A549 (cell line): ENCODE results near the gene FOLR1. TPM values are rescaled to one million over a fixed set of nuclear protein-coding genes. Genes with fewer than 3 reads are reported as not detected.

ENCODE experiments used
- ATAC-seq, 2 experiments: fragments of 200-7000 bp in 1 of 2; fragments of >200 bp in 1 of 2; cut with Nextera tagmentation in 1 of 2; cut with Tn5 transposase in 1 of 2; 3 replicates each; pipeline versions ENCODE4 v1.8.0 to v1.9.1; 2018 to 2020; ENCODE audit warnings: mild to moderate bottlenecking in 1 of 2, moderate library complexity in 1 of 2
- CTCF ChIA-PET: fragments of 300-600 bp; sonication (Branson Sonifier 250); formaldehyde crosslinking; extraction: SDS; loops from one replicate; lab custom pipeline; 2021; ENCODE audit warnings: antibody characterized with exemption, inconsistent platforms; lab: Yijun Ruan, JAX
- POLR2A ChIA-PET: fragments of 350-600 bp; formaldehyde crosslinking; extraction: SDS; loops from one replicate; lab custom pipeline; 2021; ENCODE audit warnings: antibody characterized with exemption, inconsistent platforms; lab: Yijun Ruan, JAX
- DNase-seq, 2 experiments: peaks; one replicate each; pipeline versions ENCODE4 v3.0.0 to v3.0.0-alpha.2; 2011 to 2016; ENCODE audit warnings: low read depth in 1 of 2, low spot score in 1 of 2
- FAIRE-seq: peaks from 2 replicates; lab custom pipeline; 2011; peaks lifted over from hg19 to GRCh38; lab: Jason Lieb, UNC
- H3K27ac ChIP-seq, 2 experiments: fragments of >200 bp; sonication (Bioruptor Twin); formaldehyde crosslinking; 3 replicates each; pipeline ENCODE4 v1.5.1; 2016 to 2017
- H3K4me1 ChIP-seq: fragments of >200 bp; sonication (Bioruptor Twin); formaldehyde crosslinking; 3 replicates; pipeline ENCODE4 v1.6.1; 2016
- H3K4me2 ChIP-seq: fragments of >200 bp; sonication (Bioruptor Twin); formaldehyde crosslinking; 3 replicates; pipeline ENCODE4 v1.6.1; 2016
- H3K4me3 ChIP-seq: fragments of >200 bp; sonication (Bioruptor Twin); formaldehyde crosslinking; 3 replicates; pipeline ENCODE4 v1.5.1; 2016
- H3K9me3 ChIP-seq: fragments of >200 bp; sonication (Bioruptor Twin); formaldehyde crosslinking; 3 replicates; pipeline ENCODE4 v1.6.1; 2016
- ATOH8 ChIP-seq: fragments of 250-450 bp; sonication (Bioruptor Pico); IDR thresholded peaks from 2 replicates; pipeline ENCODE4 v1.5.0; 2020; ENCODE audit warnings: low read depth, mild to moderate bottlenecking, moderate library complexity
- BHLHE40 ChIP-seq: IDR thresholded peaks from 2 replicates; pipeline ENCODE4 v1.6.1; 2012; ENCODE audit warnings: low read depth, low read length, inconsistent platforms
- CEBPB ChIP-seq, 2 experiments: fragments of >200 bp in 1 of 2; sonication (Bioruptor Twin) in 1 of 2; formaldehyde crosslinking in 1 of 2; IDR thresholded peaks; 2 replicates each; pipeline ENCODE4 v1.6.1; 2012 to 2016
- CHD2 ChIP-seq: fragments of 150-350 bp; IDR thresholded peaks from 2 replicates; pipeline ENCODE4 v1.6.1; 2014; ENCODE audit warnings: low read length; ENCODE audit not compliant: partially characterized antibody
- EP300 ChIP-seq, 2 experiments: fragments of >200 bp; sonication (Bioruptor Twin); formaldehyde crosslinking; IDR thresholded peaks; 2 replicates in 1 of 2; 3 replicates in 1 of 2; pipeline ENCODE4 v1.6.1; 2016 to 2017
- ESRRA ChIP-seq: fragments of 150-350 bp; IDR thresholded peaks from 2 replicates; pipeline ENCODE4 v1.6.1; 2014; ENCODE audit warnings: mild to moderate bottlenecking, low read length, borderline replicate concordance
- FOSL2 ChIP-seq, 2 experiments: fragments of 450-650 bp in 1 of 2; fragments of >200 bp in 1 of 2; sonication (Bioruptor Twin) in 1 of 2; formaldehyde crosslinking; IDR thresholded peaks; 2 replicates each; pipeline versions ENCODE4 v1.5.0 to v1.6.1; 2016 to 2020; ENCODE audit warnings: mild to moderate bottlenecking in 1 of 2, moderate library complexity in 1 of 2
- HDAC2 ChIP-seq: fragments of 200-600 bp; sonication (generic); IDR thresholded peaks from 2 replicates; pipeline ENCODE4 v1.6.1; 2016
- HES2 ChIP-seq: fragments of >200 bp; sonication (Bioruptor Twin); formaldehyde crosslinking; IDR thresholded peaks from 2 replicates; pipeline ENCODE4 v1.6.1; 2016
- HOXB13 ChIP-seq: fragments of 250-450 bp; sonication (Bioruptor Pico); IDR thresholded peaks from 2 replicates; pipeline ENCODE4 v1.5.0; 2020; ENCODE audit warnings: low read depth, mild to moderate bottlenecking, moderate library complexity
- HOXB5 ChIP-seq: fragments of 250-450 bp; sonication (Bioruptor Pico); IDR thresholded peaks from 2 replicates; pipeline ENCODE4 v1.5.0; 2020; ENCODE audit warnings: mild to moderate bottlenecking, moderate library complexity
- JUN ChIP-seq, 2 experiments: fragments of >200 bp; sonication (Bioruptor Twin); formaldehyde crosslinking; IDR thresholded peaks; 2 replicates in 1 of 2; 3 replicates in 1 of 2; pipeline ENCODE4 v1.6.1; 2016 to 2017
- JUNB ChIP-seq: fragments of >200 bp; sonication (Bioruptor Twin); formaldehyde crosslinking; IDR thresholded peaks from 2 replicates; pipeline ENCODE4 v1.6.1; 2016
- KDM5A ChIP-seq: fragments of 200-600 bp; sonication (generic); IDR thresholded peaks from 2 replicates; pipeline ENCODE4 v1.6.1; 2016; ENCODE audit warnings: antibody characterized with exemption, mild to moderate bottlenecking
- MAFK ChIP-seq: fragments of 450-650 bp; IDR thresholded peaks from 2 replicates; pipeline ENCODE4 v1.6.1; 2014; ENCODE audit not compliant: partially characterized antibody
- NFE2L2 ChIP-seq: fragments of 150-350 bp; conservative IDR thresholded peaks from 2 replicates; pipeline ENCODE4 v1.6.1; 2014; ENCODE audit warnings: low read length
- NR3C1 ChIP-seq: fragments of >200 bp; sonication (Bioruptor Twin); formaldehyde crosslinking; IDR thresholded peaks from 3 replicates; pipeline ENCODE4 v1.6.1; 2017
- REST ChIP-seq: fragments of 200-600 bp; sonication (generic); IDR thresholded peaks from 2 replicates; pipeline ENCODE4 v1.6.1; 2016; ENCODE audit warnings: antibody characterized with exemption, mild to moderate bottlenecking, moderate library complexity
- RFX5 ChIP-seq: fragments of 450-650 bp; IDR thresholded peaks from 2 replicates; pipeline ENCODE4 v1.7.1; 2014; ENCODE audit warnings: antibody characterized with exemption, mild to moderate bottlenecking, moderate library complexity
- SREBF2 ChIP-seq: fragments of 450-650 bp; IDR thresholded peaks from 2 replicates; pipeline ENCODE4 v1.6.1; 2014; ENCODE audit warnings: mild to moderate bottlenecking, moderate library complexity
- ZC3H11A ChIP-seq: fragments of 450-650 bp; IDR thresholded peaks from 2 replicates; pipeline ENCODE4 v1.6.1; 2014; ENCODE audit warnings: antibody characterized with exemption, mild to moderate bottlenecking
- ZFP36 ChIP-seq: fragments of 450-650 bp; IDR thresholded peaks from 2 replicates; pipeline ENCODE4 v1.6.1; 2014; ENCODE audit warnings: borderline replicate concordance; ENCODE audit not compliant: partially characterized antibody
- ZNF302 ChIP-seq: fragments of 250-450 bp; sonication (Bioruptor Pico); IDR thresholded peaks from 2 replicates; pipeline ENCODE4 v1.9.0; 2021; ENCODE audit warnings: inconsistent platforms, mild to moderate bottlenecking, moderate library complexity
- WGBS: methylation state at CpG from one replicate; pipeline ENCODE4 v1.1.6; 2017; ENCODE audit errors: missing lambda C conversion rate; 5-methylcytosine and 5-hydroxymethylcytosine counted together
- polyA plus RNA-seq, 4 experiments: library from polyadenylated mRNA; depleted of rRNA in 3 of 4; stranded (reverse); fragments of >200 nt; fragmentation: RNase III in 1 of 4; extraction: RNeasy Plus Mini Kit Qiagen cat#74134 plus additional on column Dnase treatment in 1 of 4; gene quantifications; 2 replicates in 3 of 4; 3 replicates in 1 of 4; pipeline ENCODE4 v1.2.3, GENCODE V29; 2011 to 2017
- TF ChIP-seq, protein P1 (sequence below): fragments of >200 bp; sonication (Bioruptor Twin); formaldehyde crosslinking; IDR thresholded peaks from 3 replicates; pipeline ENCODE4 v1.6.1; 2016
- TF ChIP-seq, protein P2 (sequence below): IDR thresholded peaks from 2 replicates; pipeline ENCODE4 v1.6.1; 2012

FOLR1 gene
- polyA plus RNA-seq, 2 of the 4 experiments (the other 2 are of a cell fraction) = 0.08 to 0.22 TPM

DNA sequence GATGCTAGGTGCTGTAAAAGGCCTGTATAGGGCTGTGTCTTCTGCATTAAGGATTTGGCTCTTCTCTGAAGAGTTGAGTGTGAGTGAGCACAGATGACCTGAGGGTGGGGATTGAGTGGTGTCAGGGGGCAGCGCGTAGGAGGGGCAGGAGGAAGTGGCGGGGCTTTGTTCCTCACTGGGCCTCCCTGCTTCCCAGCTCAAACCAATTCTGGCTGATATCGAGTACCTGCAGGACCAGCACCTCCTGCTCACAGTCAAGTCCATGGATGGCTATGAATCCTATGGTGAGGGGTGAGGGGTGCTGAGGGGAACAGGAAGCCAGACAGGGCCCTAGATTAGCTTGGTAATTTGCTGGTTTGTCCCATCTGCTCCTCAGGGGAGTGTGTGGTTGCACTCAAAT lies 43.0 kb downstream of the FOLR1 start:
- FAIRE-seq (no peak), ATAC-seq (no peak), DNase-seq (no peak)
- Histone ChIP-seq H3K4me3 (no peak overlapping the region), H3K27ac (no peak overlapping the region), H3K4me1 (peaks cover 12% of the 10 kb centered on the region), H3K9me3 (no peaks in the 10 kb centered on the region), H3K4me2 (no peak overlapping the region)
- ChIA-PET POLR2A (interaction anchor here (2.0 kb wide), 1 partner anchor 9 kb away, joined by 6 read pairs; no protein-coding TSS in a partner anchor), CTCF (interaction anchor here (0.6 to 5.9 kb wide), 6 partner anchors 10 to 210 kb away, joined by 3 to 83 read pairs (median 4); partner anchors contain the start of genes CLPB and INPPL1)
- TF ChIP-seq HES2 = no peak
- no peak for TF ChIP-seq HDAC2
- no peak for TF ChIP-seq JUNB
- TF ChIP-seq HOXB5 (CRISPR knock-in tag) = no peak
- no peak for TF ChIP-seq FOSL2 (IDR thresholded peaks at IDR 0.05)
- TF ChIP-seq FOSL2 (CRISPR knock-in tag; IDR thresholded peaks at IDR 0.05) = no peak
- no peak for TF ChIP-seq NFE2L2
- no peak for TF ChIP-seq ESRRA
- no peak for TF ChIP-seq KDM5A
- no peak for TF ChIP-seq ZC3H11A
- no peak for TF ChIP-seq ZFP36
- 92% methylated on average over 4 of the region's 4 CpGs for WGBS

DNA sequence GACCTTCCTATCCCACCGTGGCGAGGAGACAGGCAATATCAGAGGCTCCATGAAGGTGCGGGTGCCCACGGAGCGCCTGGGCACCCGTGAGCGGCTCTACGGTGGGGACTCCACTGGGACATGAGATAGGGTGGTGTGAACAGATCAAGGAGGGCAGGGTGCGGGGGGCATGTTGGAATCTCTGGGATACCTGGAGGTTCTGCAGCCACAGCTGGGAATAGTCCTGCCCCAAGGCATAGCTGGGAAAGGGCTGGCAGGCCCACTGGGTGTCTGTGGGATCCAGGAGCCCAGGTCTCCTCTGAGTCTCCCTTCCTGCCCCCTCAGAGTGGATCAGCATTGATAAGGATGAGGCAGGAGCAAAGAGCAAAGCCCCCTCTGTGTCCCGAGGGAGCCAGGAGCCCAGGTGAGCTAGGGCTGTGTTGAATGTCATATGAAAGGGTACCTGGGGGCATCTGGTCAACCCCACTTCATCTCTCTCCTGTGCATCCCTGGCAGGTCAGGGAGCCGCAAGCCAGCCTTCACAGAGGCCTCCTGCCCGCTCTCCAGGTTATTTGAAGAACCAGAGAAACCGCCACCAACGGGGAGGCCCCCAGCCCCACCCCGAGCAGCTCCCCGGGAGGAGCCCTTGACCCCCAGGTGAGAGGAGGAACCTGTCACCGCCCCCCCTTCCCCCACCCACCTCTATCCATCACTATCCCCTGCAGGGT lies 43.6 kb downstream of the FOLR1 start:
- over 99% methylated on average over 15 of the region's 17 CpGs for WGBS
- H3K4me2 ChIP-seq = no peak overlapping the region
- TF ChIP-seq ATOH8 (CRISPR knock-in tag) = no peak
- TF ChIP-seq MAFK = no peak
- no peak for TF ChIP-seq FOSL2 (IDR thresholded peaks at IDR 0.05)
- no peak for TF ChIP-seq FOSL2 (CRISPR knock-in tag; IDR thresholded peaks at IDR 0.05)
- ChIA-PET CTCF (interaction anchor here (0.9 to 5.9 kb wide), 10 partner anchors 10 to 236 kb away, joined by 3 to 83 read pairs (median 6); partner anchors contain the start of genes CLPB and INPPL1), POLR2A (interaction anchor here (0.6 to 2.0 kb wide), 3 partner anchors 9 to 522 kb away, joined by 3 to 6 read pairs (median 3); partner anchors contain the start of gene ANAPC15)
- H3K9me3 ChIP-seq = no peaks in the 10 kb centered on the region
- DNase-seq (no peak), FAIRE-seq (no peak), ATAC-seq (no peak)
- no peak overlapping the region for H3K4me3 ChIP-seq
- no peak overlapping the region for H3K27ac ChIP-seq
- H3K4me1 ChIP-seq = peaks cover 12% of the 10 kb centered on the region

DNA sequence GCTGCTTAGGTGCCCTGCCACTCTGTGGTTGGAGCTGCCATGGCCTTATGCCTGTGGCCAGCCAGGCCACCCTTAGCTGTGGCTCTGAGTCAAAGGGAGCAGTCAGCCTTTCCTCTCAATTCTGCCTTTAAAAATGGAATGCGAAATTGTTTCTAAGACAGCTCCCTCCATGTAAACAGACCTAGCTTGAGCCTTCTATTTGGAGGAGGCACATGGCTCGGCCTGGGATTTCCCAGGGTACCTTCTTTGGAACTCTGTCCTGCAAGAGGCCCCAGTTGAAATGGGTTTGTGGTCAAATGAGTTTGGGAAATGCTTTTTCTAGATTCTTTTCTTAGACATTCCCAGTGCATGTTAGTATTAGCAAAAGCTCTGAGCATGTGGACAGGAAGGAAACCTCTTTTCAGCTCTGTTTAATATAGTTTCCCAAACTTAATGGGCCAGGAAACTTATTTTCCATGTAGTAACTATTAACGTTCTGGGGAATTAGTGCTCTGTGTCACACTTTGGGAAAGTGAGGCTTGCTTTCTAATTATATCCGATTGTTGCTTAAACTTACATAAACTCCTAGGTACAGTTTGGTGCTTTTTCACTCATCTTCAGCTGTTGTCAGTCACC lies 44.2 kb downstream of the FOLR1 start:
- WGBS = 75% methylated on average over 4 of the region's 4 CpGs
- no peak for TF ChIP-seq REST
- TF ChIP-seq ZNF302 = no peak
- TF ChIP-seq SREBF2 = no peak
- no peak for TF ChIP-seq CHD2
- no peak for TF ChIP-seq RFX5
- no peak for TF ChIP-seq NFE2L2
- TF ChIP-seq, protein P1, sequence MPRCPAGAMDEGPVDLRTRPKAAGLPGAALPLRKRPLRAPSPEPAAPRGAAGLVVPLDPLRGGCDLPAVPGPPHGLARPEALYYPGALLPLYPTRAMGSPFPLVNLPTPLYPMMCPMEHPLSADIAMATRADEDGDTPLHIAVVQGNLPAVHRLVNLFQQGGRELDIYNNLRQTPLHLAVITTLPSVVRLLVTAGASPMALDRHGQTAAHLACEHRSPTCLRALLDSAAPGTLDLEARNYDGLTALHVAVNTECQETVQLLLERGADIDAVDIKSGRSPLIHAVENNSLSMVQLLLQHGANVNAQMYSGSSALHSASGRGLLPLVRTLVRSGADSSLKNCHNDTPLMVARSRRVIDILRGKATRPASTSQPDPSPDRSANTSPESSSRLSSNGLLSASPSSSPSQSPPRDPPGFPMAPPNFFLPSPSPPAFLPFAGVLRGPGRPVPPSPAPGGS = no peak
- TF ChIP-seq CEBPB (IDR thresholded peaks at IDR 0.05) = no peak
- TF ChIP-seq, protein P2, sequence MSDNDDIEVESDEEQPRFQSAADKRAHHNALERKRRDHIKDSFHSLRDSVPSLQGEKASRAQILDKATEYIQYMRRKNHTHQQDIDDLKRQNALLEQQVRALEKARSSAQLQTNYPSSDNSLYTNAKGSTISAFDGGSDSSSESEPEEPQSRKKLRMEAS = no peak
- TF ChIP-seq NR3C1 = no peak
- TF ChIP-seq HOXB13 (CRISPR knock-in tag) = no peak
- TF ChIP-seq EP300 (IDR thresholded peaks at IDR 0.05) = no peak
- TF ChIP-seq HES2 = no peak
- no peak for TF ChIP-seq BHLHE40
- TF ChIP-seq JUN (IDR thresholded peaks at IDR 0.05) = no peak

More for the DNA sequence above, 44.2 kb downstream of the FOLR1 start:
- POLR2A ChIA-PET = interaction anchor here (0.5 to 2.0 kb wide), 3 partner anchors 10 to 174 kb away, joined by 3 to 6 read pairs (median 3); partner anchors contain the start of gene ANAPC15
- H3K4me3 ChIP-seq = no peak overlapping the region
- ATAC-seq = no peak
- no peak overlapping the region for H3K27ac ChIP-seq
- H3K4me2 ChIP-seq = no peak overlapping the region
- no peak for FAIRE-seq
- H3K4me1 ChIP-seq = peaks cover 12% of the 10 kb centered on the region
- no peak for DNase-seq
- CTCF ChIA-PET = interaction anchor here (1.0 to 5.9 kb wide), 14 partner anchors 10 to 247 kb away, joined by 3 to 83 read pairs (median 6); partner anchors contain the start of genes CLPB and INPPL1
- no peaks in the 10 kb centered on the region for H3K9me3 ChIP-seq
